ENCODE data around the gene HIPK2.

Gene HIPK2

GRCh38 chr7:139791316-139791715 lies 13.5 kb upstream of the HIPK2 start:
- in situ Hi-C loops (cut with MboI; ENCODE audit: low sequenced_read_pairs, unreplicated experiment) = no loop called here
- DNase-seq (ENCODE audit: low spot score) = no peak
- TF ChIP-seq CTCF (IDR thresholded peaks at IDR 0.05; ENCODE audit: borderline replicate concordance, control extremely low read depth, extremely low read depth, insufficient read depth, missing control alignments) = no peak

GRCh38 chr7:139784648-139785047 lies 6.8 kb upstream of the HIPK2 start:
- DNase-seq (ENCODE audit: low spot score) = no peak
- in situ Hi-C loops (cut with MboI; ENCODE audit: low sequenced_read_pairs, unreplicated experiment) = no loop called here
- no peak for TF ChIP-seq CTCF (IDR thresholded peaks at IDR 0.05; ENCODE audit: borderline replicate concordance, control extremely low read depth, extremely low read depth, insufficient read depth, missing control alignments)

GRCh38 chr7:139783647-139784385 lies 6.0 kb upstream of the HIPK2 start:
- in situ Hi-C loops (cut with MboI; ENCODE audit: low sequenced_read_pairs, unreplicated experiment) = no loop called here
- DNase-seq (ENCODE audit: low spot score) = no peak

DNA sequence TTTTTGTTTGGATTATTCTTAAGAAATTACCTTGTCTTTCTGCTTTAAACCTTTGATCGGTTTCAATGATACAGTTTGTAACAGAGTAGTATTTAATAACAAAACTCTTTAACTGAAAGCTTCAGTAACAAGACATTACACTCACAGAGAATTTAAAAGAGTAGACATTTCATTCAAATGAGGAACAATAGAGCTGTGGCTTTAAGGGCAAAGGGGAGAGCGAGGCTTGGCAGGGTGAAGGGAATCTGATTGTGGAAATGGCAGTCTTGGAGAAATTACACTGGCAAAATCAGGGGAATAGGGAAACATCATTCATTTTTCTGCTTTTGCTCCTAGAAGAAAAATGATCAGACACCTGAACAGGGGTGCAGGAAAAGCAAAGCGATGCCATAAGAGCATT lies 5.1 kb upstream of the HIPK2 start:
- no peak for TF ChIP-seq CTCF (IDR thresholded peaks at IDR 0.05; ENCODE audit: borderline replicate concordance, control extremely low read depth, extremely low read depth, insufficient read depth, missing control alignments)
- in situ Hi-C loops (cut with MboI; ENCODE audit: low sequenced_read_pairs, unreplicated experiment) = no loop called here
- DNase-seq (ENCODE audit: low spot score) = no peak

More at GRCh38 chr7:139783647-139784385, 6.0 kb upstream of the HIPK2 start:
- TF ChIP-seq CTCF (IDR thresholded peaks at IDR 0.05; ENCODE audit: borderline replicate concordance, control extremely low read depth, extremely low read depth, insufficient read depth, missing control alignments) = no peak

DNA sequence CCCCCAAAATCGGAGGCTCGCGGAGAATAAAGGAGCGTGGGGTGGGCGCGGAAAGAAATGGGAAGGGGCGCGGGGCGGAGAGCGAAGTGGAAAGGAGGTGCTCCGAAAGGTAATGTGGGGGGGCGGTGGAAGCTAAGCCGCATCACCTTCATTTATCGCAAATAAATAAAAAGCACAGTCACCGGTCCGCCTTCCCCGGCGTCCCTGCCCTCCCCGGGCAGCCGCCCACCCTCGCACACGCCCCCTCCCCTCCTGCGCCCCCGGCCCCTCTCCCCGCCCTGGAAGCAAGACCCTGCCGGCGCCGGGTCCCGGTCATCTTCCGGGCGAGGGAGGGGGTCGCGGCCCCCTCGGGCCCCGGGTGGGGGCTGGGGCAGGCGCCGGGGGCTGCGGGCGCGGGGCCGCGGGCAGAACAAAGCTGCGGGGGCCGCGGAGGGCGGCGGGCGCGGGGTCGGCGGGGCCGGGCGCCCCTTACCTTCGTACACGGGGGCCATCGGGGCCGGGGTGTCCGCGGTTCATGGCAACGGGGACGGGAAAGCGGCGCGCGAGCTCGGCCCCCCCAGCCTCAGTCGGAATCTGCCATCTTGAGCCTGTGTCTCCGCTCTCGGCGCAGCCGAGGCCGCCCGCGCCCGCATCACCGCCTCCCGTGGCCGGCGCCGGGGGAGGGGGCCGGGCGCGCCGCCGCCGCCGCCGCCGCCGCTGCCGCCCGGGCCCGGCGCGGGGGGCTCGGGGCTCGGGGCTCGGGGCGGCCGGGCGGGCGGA lies 486 bp downstream of the HIPK2 start:
- TF ChIP-seq CTCF (IDR thresholded peaks at IDR 0.05; ENCODE audit: borderline replicate concordance, control extremely low read depth, extremely low read depth, insufficient read depth, missing control alignments) = no peak
- in situ Hi-C loops (cut with MboI; ENCODE audit: low sequenced_read_pairs, unreplicated experiment) = no loop called here
- DNase-seq (ENCODE audit: low spot score) = peak; percentile 68

DNA sequence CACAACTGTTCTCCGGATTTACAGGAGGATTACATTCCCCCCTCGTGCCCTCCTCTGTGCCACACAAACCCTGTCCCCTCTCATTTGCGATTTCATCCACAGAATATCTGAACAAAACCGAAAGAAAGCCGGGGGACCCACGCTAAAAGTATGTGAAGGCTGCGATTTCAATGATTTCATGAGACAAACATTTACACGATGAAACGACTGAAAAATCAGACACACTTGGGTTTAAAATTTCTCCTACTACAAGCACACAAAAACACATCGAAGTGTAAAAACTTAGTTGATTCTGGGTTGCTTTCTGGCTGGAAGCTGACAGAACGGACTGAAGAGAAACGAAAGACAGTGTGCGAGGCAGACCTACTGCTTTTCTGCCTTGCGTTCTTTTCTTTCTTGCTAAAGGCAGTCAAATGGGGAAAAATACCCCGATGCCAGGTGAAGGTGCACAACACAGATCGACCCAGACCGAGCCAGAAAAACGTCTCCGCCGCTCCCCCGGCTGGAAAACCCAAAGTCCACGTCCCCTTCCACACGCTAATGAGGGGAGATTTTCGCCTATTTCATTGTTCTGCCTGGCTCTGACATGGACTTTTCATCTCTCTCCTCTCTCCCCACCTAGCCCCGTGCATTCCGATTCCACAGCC lies 1.2 kb downstream of the HIPK2 start:
- no peak for DNase-seq (ENCODE audit: low spot score)
- in situ Hi-C loops (cut with MboI; ENCODE audit: low sequenced_read_pairs, unreplicated experiment) = no loop called here
- no peak for TF ChIP-seq CTCF (IDR thresholded peaks at IDR 0.05; ENCODE audit: borderline replicate concordance, control extremely low read depth, extremely low read depth, insufficient read depth, missing control alignments)
